Endothelial cell of umbilical vein (primary cell): ENCODE data around the gene AGPS. TPM values are rescaled to one million over a fixed set of nuclear protein-coding genes. Genes with fewer than 3 reads are reported as not detected.
"Not testable (repeated sequence)": the region's sequence is repeated elsewhere in the genome, so short reads cannot be mapped to it uniquely, and the experiment has no call there.

ENCODE experiments used
- BruUV-seq: library from RNA; stranded (reverse); fragments of 400-500 nt; replicated peaks from 2 replicates; lab custom pipeline; 2021; lab: Mats Ljungman, UMichigan
- CTCF ChIA-PET: fragments of 300-600, 350-600 bp; sonication (Branson Sonifier 250); formaldehyde crosslinking; loops from one replicate; lab custom pipeline; 2021; ENCODE audit warnings: antibody characterized with exemption, inconsistent platforms; lab: Charles Lee
- POLR2A ChIA-PET: fragments of 300-600, 350-600 bp; sonication (Branson Sonifier 250); formaldehyde crosslinking; loops from one replicate; lab custom pipeline; 2021; ENCODE audit warnings: antibody characterized with exemption, inconsistent platforms; lab: Charles Lee
- DNase-seq: peaks from one replicate; pipeline ENCODE4 v3.0.0-alpha.2; 2011; ENCODE audit warnings: low read depth, low spot score
- FAIRE-seq: peaks from 2 replicates; lab custom pipeline; 2011; peaks lifted over from hg19 to GRCh38; lab: Jason Lieb, UNC
- H2AFZ ChIP-seq: 2 replicates; pipeline ENCODE4 v1.6.0; 2012; ENCODE audit warnings: low read depth, low read length, control low read depth, inconsistent platforms
- H3K27ac ChIP-seq: 2 replicates; pipeline ENCODE4 v1.5.1; 2011; ENCODE audit warnings: low read depth, mild to moderate bottlenecking, control low read depth, low read length, moderate library complexity; ENCODE audit not compliant: insufficient read depth
- H3K27me3 ChIP-seq, 2 experiments: 2 replicates each; pipeline versions ENCODE4 v1.6.0 to v1.6.1; 2011; ENCODE audit warnings: low read length in 2 of 2, mixed read lengths in 1 of 2; ENCODE audit not compliant: control insufficient read depth in 2 of 2, insufficient read depth in 2 of 2
- H3K36me3 ChIP-seq, 2 experiments: 2 replicates in 1 of 2; 3 replicates in 1 of 2; pipeline ENCODE4 v1.5.1; 2011; ENCODE audit warnings: low read length in 2 of 2, mild to moderate bottlenecking in 1 of 2, moderate library complexity in 1 of 2; ENCODE audit not compliant: control insufficient read depth in 2 of 2, insufficient read depth in 2 of 2; ENCODE audit errors: extremely low read depth in 1 of 2
- H3K4me1 ChIP-seq: 3 replicates; pipeline ENCODE4 v1.5.1; 2011; ENCODE audit warnings: mild to moderate bottlenecking, low read length; ENCODE audit not compliant: control insufficient read depth, insufficient read depth; ENCODE audit errors: extremely low read depth
- H3K4me2 ChIP-seq: 2 replicates; pipeline ENCODE4 v1.6.1; 2011; ENCODE audit warnings: low read length, control low read depth, mixed read lengths; ENCODE audit not compliant: insufficient read depth
- H3K4me3 ChIP-seq, 3 experiments: fragments of 200-600 bp in 1 of 3; sonication (generic), shearing (Covaris generic) in 1 of 3; replicated peaks in 1 of 3; 2 replicates each; pipeline ENCODE4 v1.5.1; 2011 to 2016; ENCODE audit warnings: control low read depth in 3 of 3, low read length in 3 of 3, mild to moderate bottlenecking in 2 of 3, inconsistent platforms in 1 of 3, low read depth in 1 of 3, moderate library complexity in 1 of 3; ENCODE audit not compliant: insufficient read depth in 1 of 3
- H3K79me2 ChIP-seq: 2 replicates; pipeline ENCODE4 v1.6.0; 2012; ENCODE audit warnings: low read length, inconsistent platforms; ENCODE audit not compliant: control insufficient read depth, insufficient read depth
- H3K9ac ChIP-seq: replicated peaks from 2 replicates; pipeline ENCODE3; 2011; ENCODE audit warnings: low read length, control low read depth; ENCODE audit not compliant: insufficient read depth; ENCODE audit errors: extremely low read depth
- H3K9me1 ChIP-seq: replicated peaks from 3 replicates; pipeline ENCODE4 v1.6.0; 2011; ENCODE audit warnings: mild to moderate bottlenecking, low read length; ENCODE audit not compliant: control insufficient read depth, insufficient read depth; ENCODE audit errors: extremely low read depth
- H3K9me3 ChIP-seq: replicated peaks from 2 replicates; pipeline ENCODE4 v1.5.1; 2012; ENCODE audit warnings: low read length, inconsistent platforms; ENCODE audit not compliant: control insufficient read depth, insufficient read depth
- H4K20me1 ChIP-seq: replicated peaks from 2 replicates; pipeline ENCODE3; 2011; ENCODE audit warnings: mild to moderate bottlenecking, low read length; ENCODE audit not compliant: control insufficient read depth, insufficient read depth; ENCODE audit errors: extremely low read depth
- CTCF ChIP-seq, 2 donors: IDR thresholded peaks; 1 replicate in 1 of 2; 2 replicates in 1 of 2; pipeline ENCODE4 v1.5.1; 2011; ENCODE audit warnings: low read length in 2 of 2, mild to moderate bottlenecking in 2 of 2, moderate library complexity in 2 of 2, control low read depth in 1 of 2, inconsistent platforms in 1 of 2, low read depth in 1 of 2; ENCODE audit not compliant: insufficient read depth in 1 of 2; ENCODE audit errors: extremely low read depth in 1 of 2
- MYC ChIP-seq: IDR thresholded peaks from one replicate; pipeline ENCODE4 v1.6.1; 2011; ENCODE audit warnings: mild to moderate bottlenecking, low read depth, low read length
- dilution Hi-C: fragments of 300-500 bp; cut with MboI; formaldehyde crosslinking; loops from one replicate; pipeline ENCODE4 v1.15.0; 2019; ENCODE audit warnings: low sequenced_read_pairs; ENCODE audit not compliant: extremely low pct_ligation_motif_present
- intact Hi-C: fragments of 100-400 bp; cut with micrococcal nuclease; formaldehyde crosslinking; loops from one replicate; pipeline ENCODE4 v1.10.0; 2022
- polyA plus RNA-seq, 4 experiments: library from polyadenylated mRNA; depleted of rRNA in 3 of 4; stranded (reverse) in 3 of 4; unstranded in 1 of 4; fragments of >200 nt; gene quantifications; 2 replicates each; pipeline versions ENCODE4 v1.2.1 to v1.2.3, GENCODE V29; 2011 to 2012; ENCODE audit warnings: missing spikeins in 1 of 4
- total RNA-seq: library from RNA; stranded (reverse); gene quantifications from 2 replicates; pipeline ENCODE4 v1.2.3, GENCODE V29; 2021

The AGPS gene
- total and polyA plus RNA-seq, 2 donors (not counting 3 experiments of a cell fraction or from before 2014, with no cell fraction given), result 10.1 to 96.5 TPM

GRCh38 chr2:177430411-177430810 lies 37.8 kb downstream of the AGPS start:
- no peak for TF ChIP-seq CTCF (IDR thresholded peaks at IDR 0.05; ENCODE audit: extremely low read depth in 1 of 2, insufficient read depth in 1 of 2, low read depth in 1 of 2, low read length in 2 of 2)
- TF ChIP-seq MYC, result no peak
- Histone ChIP-seq H3K9me3 (peaks cover 2% of the 10 kb centered on the region), H3K79me2 (peaks cover 93% of the 10 kb centered on the region), H3K36me3 (peaks cover 2 to 8% of the 10 kb centered on the region in 2 experiments), H2AFZ (no peak overlapping the region), H3K9me1 (no peaks in the 10 kb centered on the region), H3K4me3 (no peak overlapping the region), H3K27me3 (no peaks in the 10 kb centered on the region), H4K20me1 (no peaks in the 10 kb centered on the region), H3K4me1 (no peaks in the 10 kb centered on the region), H3K9ac (no peak overlapping the region), H3K4me2 (no peak overlapping the region), H3K27ac (no peak overlapping the region)
- CTCF ChIA-PET, result no interaction called here
- FAIRE-seq (no peak), DNase-seq (no peak)
- BruUV-seq, result no TSS peak
- dilution Hi-C loops, result no loop called here
- intact Hi-C loops, result no loop called here
- POLR2A ChIA-PET, result no interaction called here

- POLR2A ChIA-PET, CTCF ChIA-PET, H3K4me3 ChIP-seq, H3K4me2 ChIP-seq, H3K4me1 ChIP-seq, intact Hi-C loops, H3K36me3 ChIP-seq, H4K20me1 ChIP-seq, FAIRE-seq, H2AFZ ChIP-seq, DNase-seq, H3K27ac ChIP-seq, dilution Hi-C loops, BruUV-seq, H3K9me1 ChIP-seq, H3K27me3 ChIP-seq, H3K9me3 ChIP-seq, H3K9ac ChIP-seq: not testable (repeated sequence)
- H3K79me2 ChIP-seq, result peaks cover 87% of the 10 kb centered on the region
Measured at GRCh38 chr2:177431111-177431725, 38.6 kb downstream of the AGPS start.
